Nephron progenitor cell (in vitro differentiated cells): ENCODE measurements around the gene SLF2.
A peak's percentile ranks its signal among the peaks of the same experiment; 100 is the strongest.

Experiments
- DNase-seq: peaks from one replicate; pipeline ENCODE4 v3.0.0; 2021
- H3K27ac Mint-ChIP-seq: 2 replicates; pipeline ENCODE4 v1.8.0; 2021; ENCODE audit warnings: mild to moderate bottlenecking, moderate library complexity, mixed read lengths
- H3K27me3 Mint-ChIP-seq: 2 replicates; pipeline ENCODE4 v1.8.0; 2021; ENCODE audit warnings: mild to moderate bottlenecking, low read depth, mixed read lengths; ENCODE audit not compliant: poor library complexity
- H3K36me3 Mint-ChIP-seq: 2 replicates; pipeline ENCODE4 v1.8.0; 2021; ENCODE audit warnings: low read depth, mixed read lengths
- H3K4me1 Mint-ChIP-seq: 2 replicates; pipeline ENCODE4 v1.8.0; 2021; ENCODE audit warnings: mixed read lengths
- H3K4me3 Mint-ChIP-seq: 2 replicates; pipeline ENCODE4 v1.8.0; 2021; ENCODE audit warnings: mild to moderate bottlenecking, moderate library complexity, mixed read lengths
- H3K9me3 Mint-ChIP-seq: 2 replicates; pipeline ENCODE4 v1.8.0; 2021; ENCODE audit warnings: mild to moderate bottlenecking, moderate library complexity, mixed read lengths
- CTCF ChIP-seq: fragments of 200-600 bp; sonication (generic); IDR thresholded peaks from 2 replicates; pipeline ENCODE4 v1.5.0; 2021; ENCODE audit warnings: antibody characterized with exemption

Gene SLF2

GRCh38 chr10:101000127-101000914, 87.6 kb downstream of the SLF2 start:
- Mint-ChIP-seq H3K9me3 (no peaks in the 10 kb centered on the region), H3K27me3 (no peaks in the 10 kb centered on the region), H3K4me1 (peaks cover 38% of the 10 kb centered on the region), H3K4me3 (peak overlapping the region; percentile 92), H3K36me3 (peaks cover 15% of the 10 kb centered on the region), H3K27ac (peak overlapping the region; percentile 87)
- TF ChIP-seq CTCF, result no peak
- DNase-seq, result peak; percentile 41

- H3K4me1 Mint-ChIP-seq, result peaks cover 31% of the 10 kb centered on the region
- no peaks in the 10 kb centered on the region for H3K9me3 Mint-ChIP-seq
- H3K4me3 Mint-ChIP-seq, result peak overlapping the region; percentile 92
- peak overlapping the region; percentile 87 for H3K27ac Mint-ChIP-seq
- TF ChIP-seq CTCF, result no peak
- peaks cover 17% of the 10 kb centered on the region for H3K36me3 Mint-ChIP-seq
- no peaks in the 10 kb centered on the region for H3K27me3 Mint-ChIP-seq
- DNase-seq, result peak; percentile 42
Measured at GRCh38 chr10:101000915-101001658, 88.3 kb downstream of the SLF2 start.

DNA sequence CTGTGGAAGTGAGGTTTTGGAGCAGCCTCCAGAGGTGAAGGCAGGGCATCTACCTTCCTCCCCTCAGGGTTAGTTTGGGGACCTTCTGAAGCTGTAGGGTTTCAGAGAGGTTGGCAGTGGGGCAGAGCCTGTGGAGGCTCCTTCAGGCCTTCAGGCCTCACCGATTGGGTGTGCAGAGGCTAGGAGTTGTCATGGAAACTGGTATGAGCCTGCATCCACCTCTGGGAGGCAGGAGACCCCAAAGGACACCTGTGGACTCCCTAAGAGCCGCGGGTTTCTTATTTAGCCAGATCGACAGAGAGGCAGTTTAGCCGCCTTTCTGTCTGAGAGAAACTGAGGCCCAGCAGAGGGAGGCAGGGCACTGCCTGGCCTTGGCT, 88.9 kb downstream of the SLF2 start:
- H3K4me3 Mint-ChIP-seq, result peak overlapping the region; percentile 92
- TF ChIP-seq CTCF, result no peak
- H3K27me3 Mint-ChIP-seq, result no peaks in the 10 kb centered on the region
- no peak for DNase-seq
- peaks cover 25% of the 10 kb centered on the region for H3K4me1 Mint-ChIP-seq
- H3K9me3 Mint-ChIP-seq, result no peaks in the 10 kb centered on the region
- peaks cover 21% of the 10 kb centered on the region for H3K36me3 Mint-ChIP-seq
- no peak overlapping the region for H3K27ac Mint-ChIP-seq

DNA sequence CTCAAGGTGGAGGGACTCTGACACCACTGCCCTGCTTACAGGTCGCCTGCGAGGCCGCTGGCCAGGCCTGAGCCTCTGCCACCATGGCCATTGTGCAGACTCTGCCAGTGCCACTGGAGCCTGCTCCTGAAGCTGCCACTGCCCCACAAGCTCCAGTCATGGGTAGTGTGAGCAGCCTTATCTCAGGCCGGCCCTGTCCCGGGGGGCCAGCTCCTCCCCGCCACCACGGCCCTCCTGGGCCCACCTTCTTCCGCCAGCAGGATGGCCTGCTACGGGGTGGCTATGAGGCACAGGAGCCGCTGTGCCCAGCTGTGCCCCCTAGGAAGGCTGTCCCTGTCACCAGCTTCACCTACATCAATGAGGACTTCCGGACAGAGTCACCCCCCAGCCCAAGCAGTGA, 89.7 kb downstream of the SLF2 start:
- H3K9me3 Mint-ChIP-seq, result no peaks in the 10 kb centered on the region
- H3K27me3 Mint-ChIP-seq, result no peaks in the 10 kb centered on the region
- H3K36me3 Mint-ChIP-seq, result peaks cover 21% of the 10 kb centered on the region
- H3K4me3 Mint-ChIP-seq, result no peak overlapping the region
- H3K27ac Mint-ChIP-seq, result no peak overlapping the region
- peaks cover 23% of the 10 kb centered on the region for H3K4me1 Mint-ChIP-seq
- no peak for DNase-seq
- TF ChIP-seq CTCF, result no peak

GRCh38 chr10:101003639-101004206, 91.0 kb downstream of the SLF2 start:
- Mint-ChIP-seq H3K27ac (no peak overlapping the region), H3K36me3 (peaks cover 21% of the 10 kb centered on the region), H3K27me3 (no peaks in the 10 kb centered on the region), H3K9me3 (no peaks in the 10 kb centered on the region), H3K4me1 (peaks cover 28% of the 10 kb centered on the region), H3K4me3 (no peak overlapping the region)
- TF ChIP-seq CTCF, result no peak
- DNase-seq, result no peak
